Activated CD4-positive, alpha-beta T cell treated with anti-CD3 and anti-CD28 coated beads, Interleukin-2, Interleukin-4, amounts not matched to agents 100 ng/mL and 50 ng/mL, durations not matched to agents 16 hours and 8 hours (primary cell): ENCODE results near the gene PLPP1.
A peak's percentile ranks its signal among the peaks of the same experiment; 100 is the strongest.

Experiments used
- DNase-seq: peaks from one replicate; pipeline ENCODE4 v3.0.0-alpha.2; 2020; ENCODE audit warnings: low spot score

PLPP1 gene

GRCh38 chr5:55502759-55503158, 32.0 kb downstream of the PLPP1 start:
- DNase-seq, result no peak

DNA sequence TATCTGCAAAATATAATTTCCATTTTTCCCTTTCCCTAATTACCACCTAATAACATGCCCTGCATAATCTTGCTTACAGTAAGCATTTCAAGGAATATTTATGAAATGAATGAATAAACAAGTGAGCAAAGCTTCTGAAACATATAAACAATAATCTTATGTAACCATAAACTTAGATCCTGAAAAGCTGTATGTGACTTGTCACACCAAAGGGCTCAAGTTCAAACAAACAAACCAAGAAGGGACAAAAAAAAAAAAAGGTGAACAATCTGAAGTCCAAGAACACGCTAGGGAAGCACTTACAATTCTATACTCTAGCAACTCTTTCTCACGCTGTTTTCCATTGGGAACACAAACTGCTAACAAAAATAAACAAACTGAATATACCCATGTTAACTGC, 36.3 kb downstream of the PLPP1 start:
- no peak for DNase-seq

GRCh38 chr5:55497712-55498111, 37.1 kb downstream of the PLPP1 start:
- DNase-seq, result no peak

- DNase-seq, result no peak
Observed at GRCh38 chr5:55495216-55495615, 39.5 kb downstream of the PLPP1 start.

DNA sequence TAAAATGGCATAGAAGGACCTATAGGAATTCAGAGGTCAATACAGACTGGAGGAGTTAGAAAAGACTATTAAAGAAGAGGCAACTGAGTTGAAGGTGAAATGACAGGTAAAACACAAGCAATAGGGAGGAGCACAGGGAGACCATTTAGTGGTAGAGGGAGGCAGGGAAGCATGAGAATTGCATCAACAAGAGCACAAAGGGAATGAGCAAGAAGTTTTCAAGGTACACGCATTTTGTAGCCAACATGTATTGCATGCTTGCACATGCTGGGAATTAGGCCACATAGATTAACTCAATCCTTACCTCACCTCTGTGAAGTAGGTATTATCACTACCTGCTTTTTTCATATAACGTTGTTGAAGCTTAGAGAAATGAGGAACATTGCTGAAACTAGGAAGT, 42.3 kb downstream of the PLPP1 start:
- no peak for DNase-seq

GRCh38 chr5:55485073-55485472, 49.7 kb downstream of the PLPP1 start:
- DNase-seq, result no peak

DNA sequence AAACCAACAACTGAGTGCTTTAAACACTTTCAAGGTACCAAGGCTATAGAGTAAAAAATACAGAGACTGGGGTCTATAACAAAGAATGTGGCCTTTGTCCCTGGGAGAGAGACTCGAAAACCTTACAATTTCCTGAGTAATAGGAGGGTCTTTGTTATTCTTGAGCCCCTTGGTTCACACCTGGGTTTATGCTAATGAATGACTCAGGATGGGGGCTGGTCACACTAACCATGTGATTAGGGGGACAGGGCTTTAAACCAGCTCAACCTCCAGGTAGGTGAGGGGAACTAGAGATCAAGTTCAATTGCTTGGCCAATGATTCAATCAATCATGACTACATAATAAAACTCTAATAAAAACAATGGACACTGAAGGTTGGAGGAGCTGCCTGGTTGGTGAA, 50.2 kb downstream of the PLPP1 start:
- no peak for DNase-seq

DNA sequence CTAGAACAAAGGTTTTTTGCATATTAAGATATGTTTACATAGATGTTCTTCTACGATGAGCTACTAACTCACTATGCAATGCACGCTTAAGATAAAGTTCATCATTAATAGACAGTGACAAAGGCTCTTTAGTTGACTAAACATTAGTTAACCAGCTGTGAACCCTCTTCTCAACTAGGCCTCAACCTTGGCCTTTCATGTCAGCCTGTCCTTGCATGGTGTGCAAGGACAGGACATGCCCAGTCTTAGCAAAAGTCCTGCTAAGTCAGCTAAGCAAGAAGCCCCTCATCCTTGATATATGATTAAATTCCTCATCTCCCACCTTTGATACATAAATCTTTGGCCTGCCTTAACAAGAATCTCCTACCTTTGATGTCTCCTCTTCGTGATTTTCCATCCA, 50.9 kb downstream of the PLPP1 start:
- DNase-seq, result no peak

DNA sequence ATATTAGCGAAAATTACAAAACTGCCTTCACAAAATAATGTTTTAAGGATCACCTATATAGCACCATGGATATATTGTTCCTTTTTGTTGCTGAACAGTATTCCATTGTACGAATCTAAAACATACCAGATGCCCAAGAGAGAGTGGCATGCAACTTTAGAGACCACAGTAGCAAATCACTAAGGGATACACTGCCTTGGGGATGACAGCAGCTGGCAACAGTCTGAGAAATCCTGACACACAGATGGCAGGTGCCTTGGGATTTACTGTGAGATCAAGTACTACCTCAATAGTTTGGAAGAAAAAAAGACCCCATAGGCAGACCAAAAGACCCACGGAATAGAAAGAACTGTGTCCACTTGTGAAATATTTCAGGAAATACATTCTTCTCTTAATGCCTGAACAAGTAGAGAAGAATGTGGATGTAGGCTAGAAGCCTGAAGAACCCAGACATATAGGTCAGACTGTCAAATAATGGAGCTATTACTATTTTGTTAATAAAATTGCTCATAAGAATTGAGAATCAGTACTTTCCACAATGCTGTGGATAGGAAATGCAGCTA, 53.4 kb downstream of the PLPP1 start:
- DNase-seq, result no peak

GRCh38 chr5:55480781-55481180, 54.0 kb downstream of the PLPP1 start:
- no peak for DNase-seq

GRCh38 chr5:55472642-55473041, 62.1 kb downstream of the PLPP1 start:
- DNase-seq, result no peak

DNA sequence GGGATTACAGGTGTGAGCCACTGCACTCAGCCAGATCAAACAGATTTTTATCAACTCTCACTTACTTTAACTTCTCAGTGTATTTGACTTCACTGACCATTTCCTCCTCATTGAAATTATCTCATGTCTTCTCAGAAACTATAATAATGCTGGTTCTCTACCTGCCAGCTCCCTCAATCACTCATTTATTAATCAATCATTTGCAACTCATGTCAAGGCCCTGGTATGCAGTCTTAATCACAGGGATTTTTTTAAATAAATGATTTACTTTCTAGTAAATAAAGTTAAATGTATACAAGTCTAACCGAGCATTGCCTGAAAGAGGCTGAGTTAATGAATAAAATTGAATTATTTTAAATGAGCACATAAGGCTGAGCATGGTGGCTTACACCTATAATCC, 63.3 kb downstream of the PLPP1 start:
- DNase-seq, result no peak

- no peak for DNase-seq
Observed at GRCh38 chr5:55470282-55470681, 64.5 kb downstream of the PLPP1 start.

DNA sequence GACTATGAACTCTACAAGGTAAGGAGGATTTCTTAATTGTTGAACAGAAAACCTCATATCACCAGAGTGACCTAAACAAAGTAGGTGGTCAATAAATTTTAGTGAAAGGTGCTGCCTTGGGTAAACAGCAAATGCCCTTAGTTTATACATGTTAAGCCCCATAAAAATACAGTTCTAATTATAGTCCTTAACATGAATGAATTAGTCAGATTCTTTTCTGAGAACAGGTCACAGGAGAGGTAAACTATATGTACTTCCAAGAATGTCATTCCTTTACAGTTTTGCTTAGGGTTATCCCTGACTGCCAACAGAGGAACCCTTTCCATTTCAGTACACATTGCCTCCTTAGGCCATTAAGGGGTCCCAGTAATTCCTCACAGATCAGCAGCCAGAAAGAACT, 64.9 kb downstream of the PLPP1 start:
- no peak for DNase-seq

DNA sequence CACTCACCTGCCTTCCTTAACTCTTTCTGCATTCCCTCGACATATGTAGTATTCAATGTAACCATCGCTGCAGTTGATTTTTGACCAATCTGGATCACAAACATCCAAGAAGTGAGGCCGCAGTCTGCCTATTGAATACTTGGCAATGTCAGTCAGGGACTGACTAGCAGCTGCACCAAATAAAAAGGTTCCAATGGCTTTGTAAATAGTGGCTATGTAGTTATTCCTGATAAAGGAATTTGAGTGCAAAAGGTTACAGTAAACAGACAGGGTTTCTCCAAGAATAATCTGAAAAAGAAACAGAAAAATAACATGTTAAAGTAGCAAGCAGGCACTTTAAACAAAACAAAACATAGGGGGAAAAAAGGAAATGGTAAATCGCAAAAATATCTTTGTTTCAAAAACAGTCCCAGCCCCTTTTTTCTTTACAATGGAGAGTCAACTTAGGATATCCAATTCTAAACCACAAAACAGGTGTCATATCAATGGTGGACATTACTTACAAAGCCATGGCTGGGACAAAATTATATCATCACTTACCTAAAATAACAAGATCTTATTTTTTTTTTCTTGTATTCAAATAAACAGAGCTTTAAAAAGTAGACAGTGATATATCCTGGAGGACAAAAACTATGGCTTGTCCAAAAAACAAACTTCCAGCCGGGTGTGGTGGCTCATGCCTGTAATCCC, 66.8 kb downstream of the PLPP1 start:
- no peak for DNase-seq

GRCh38 chr5:55463613-55464012, 71.2 kb downstream of the PLPP1 start:
- DNase-seq, result no peak

DNA sequence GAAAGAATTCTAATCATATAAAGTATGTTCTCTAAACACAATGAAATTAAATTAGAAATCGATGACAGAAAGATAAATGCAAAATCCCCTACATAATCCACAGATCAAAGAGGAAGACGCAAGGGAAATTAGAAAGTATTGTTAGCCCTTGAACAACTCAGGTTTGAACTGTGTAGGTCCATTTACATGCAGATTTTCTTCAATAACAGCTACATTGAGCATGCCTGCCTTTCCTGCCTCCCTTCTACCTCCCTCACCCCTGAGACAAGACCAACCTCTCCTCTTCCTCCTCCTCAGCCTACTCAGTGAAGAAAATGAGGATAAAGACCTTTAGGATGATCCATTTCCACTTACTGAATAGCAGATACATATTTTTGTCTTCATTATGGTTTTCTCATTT, 75.2 kb downstream of the PLPP1 start:
- no peak for DNase-seq

DNA sequence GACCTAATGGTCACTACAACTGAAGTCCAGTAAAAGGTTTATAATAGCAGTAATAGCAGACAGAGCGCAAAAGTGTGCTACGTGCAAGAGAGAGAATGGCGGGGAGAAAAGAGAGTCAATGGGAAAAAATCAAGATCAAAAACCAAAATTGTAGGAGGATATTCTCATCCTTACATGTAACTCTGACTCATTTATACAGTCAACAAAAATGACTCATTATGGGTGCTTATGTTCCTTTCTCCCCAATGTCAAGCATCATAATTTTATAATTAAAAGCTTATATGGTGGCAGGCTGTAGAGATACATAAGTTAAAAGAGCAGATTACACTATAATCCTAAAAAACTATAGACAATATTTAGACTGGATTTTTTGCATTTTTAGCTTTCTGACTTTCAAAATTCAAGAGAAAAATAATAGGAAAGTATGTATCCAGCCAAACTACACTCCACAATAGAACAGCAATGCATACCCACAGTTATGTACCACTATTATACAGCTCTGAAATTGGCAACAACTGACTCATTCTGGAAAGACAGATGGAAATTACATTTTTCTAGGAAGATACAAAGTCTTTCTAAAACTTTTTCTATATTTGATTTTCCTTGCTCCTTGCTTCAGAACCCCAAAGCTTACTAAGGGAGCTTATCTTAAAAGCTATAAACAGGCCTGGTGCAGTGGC, 78.4 kb downstream of the PLPP1 start:
- DNase-seq, result peak; percentile 16

DNA sequence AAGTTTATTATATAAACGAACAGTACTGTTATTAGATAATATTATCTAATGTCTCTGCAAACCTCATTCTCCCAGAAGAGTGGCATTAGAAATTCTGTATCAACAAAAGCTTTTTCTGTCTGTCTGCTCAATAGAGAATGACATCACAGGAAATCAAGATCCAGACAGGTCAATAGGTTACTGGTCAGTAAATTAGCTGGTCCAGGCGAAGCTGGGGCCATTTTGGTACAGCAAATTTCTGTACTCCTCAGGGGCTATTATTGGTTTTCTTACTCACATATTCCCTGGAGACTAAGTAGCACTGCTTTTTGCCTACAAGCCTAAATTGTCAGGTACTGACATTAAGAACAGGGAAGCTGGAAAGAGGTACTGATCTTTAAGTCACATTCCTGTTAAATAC, 80.5 kb downstream of the PLPP1 start:
- no peak for DNase-seq

DNA sequence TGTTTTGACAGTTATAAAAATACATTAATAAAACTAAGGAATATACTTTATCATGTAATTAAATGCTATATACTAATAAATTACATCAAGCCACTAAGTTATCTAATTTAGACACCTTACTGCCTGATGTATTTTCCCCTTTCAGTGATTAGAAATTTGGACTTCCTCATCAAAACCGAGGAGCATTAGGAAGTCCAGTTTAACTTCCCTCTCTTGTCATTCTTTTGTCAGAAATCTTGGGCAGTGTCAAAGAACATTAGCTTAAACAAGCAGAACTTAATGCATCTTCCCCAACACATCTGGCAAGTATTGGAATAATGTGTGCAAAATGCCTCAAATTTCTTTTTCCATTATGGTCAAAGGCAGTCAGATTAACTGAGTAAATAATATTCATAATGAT, 81.6 kb downstream of the PLPP1 start:
- DNase-seq, result no peak

DNA sequence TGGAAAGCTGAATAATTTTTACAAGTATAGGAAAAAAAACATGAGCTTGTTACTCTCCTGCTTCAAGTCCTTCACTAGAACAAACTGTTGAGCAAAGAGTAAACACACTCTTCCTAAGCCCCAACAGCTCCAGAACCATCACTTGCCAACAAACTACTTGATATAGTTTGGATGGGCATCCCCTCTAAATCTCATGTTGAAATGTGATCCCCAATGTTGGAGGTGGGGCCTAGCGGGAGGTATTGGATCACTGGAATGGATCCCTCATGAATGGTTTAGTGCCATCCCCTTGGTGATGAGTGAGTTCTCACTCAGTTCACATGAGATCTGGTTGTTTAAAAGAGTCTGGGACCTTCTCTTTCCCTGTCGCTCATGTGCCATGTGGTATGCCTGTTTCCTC, 82.8 kb downstream of the PLPP1 start:
- DNase-seq, result no peak

DNA sequence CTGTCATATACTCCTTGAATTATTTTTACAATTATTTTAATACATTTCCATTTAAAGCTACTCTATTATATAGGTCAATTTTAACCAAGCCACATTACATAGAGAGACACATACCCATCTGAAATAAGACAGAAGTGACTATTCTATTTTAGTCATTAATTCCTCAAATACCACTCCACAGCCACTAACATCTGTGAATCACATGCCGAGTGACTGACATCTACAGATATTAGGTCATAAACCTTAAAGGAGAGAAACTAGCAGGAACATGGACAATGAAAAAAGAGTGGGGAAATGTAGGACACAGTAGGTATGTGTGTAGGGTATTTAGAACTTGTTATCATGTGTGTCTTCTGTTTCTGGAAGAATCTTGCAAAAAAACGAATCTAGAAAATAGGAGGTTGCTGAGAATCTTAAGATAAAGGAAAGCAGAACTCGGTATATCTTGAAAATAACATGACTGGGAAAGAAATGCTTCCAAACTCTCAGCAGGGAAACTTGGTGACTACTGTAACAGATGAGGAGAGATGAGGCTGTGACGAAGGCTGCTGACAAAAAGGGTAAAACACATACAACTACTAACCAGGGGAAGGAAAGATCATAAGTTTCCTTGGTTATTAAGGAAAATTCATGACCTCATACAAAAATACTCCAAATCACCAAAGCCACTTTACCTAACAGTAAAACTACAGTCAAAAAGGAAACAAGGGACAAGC, 84.6 kb downstream of the PLPP1 start:
- no peak for DNase-seq
